GM18867 (cell line): ENCODE measurements around the gene AKIRIN2.

Experiments
- ATAC-seq: cut with Tn5 transposase; IDR thresholded peaks from one replicate; pipeline ENCODE4 v1.9.1; 2021; ENCODE audit warnings: mild to moderate bottlenecking, moderate library complexity; ENCODE audit not compliant: unreplicated experiment

The AKIRIN2 gene

GRCh38 chr6:87656857-87657256 is 45.2 kb downstream of the AKIRIN2 start:
- peak; percentile 64 for ATAC-seq

GRCh38 chr6:87655824-87656223 is 46.2 kb downstream of the AKIRIN2 start:
- ATAC-seq = no peak

GRCh38 chr6:87654875-87655454 is 47.1 kb downstream of the AKIRIN2 start:
- ATAC-seq = no peak

GRCh38 chr6:87654122-87654521 is 47.9 kb downstream of the AKIRIN2 start:
- no peak for ATAC-seq

DNA sequence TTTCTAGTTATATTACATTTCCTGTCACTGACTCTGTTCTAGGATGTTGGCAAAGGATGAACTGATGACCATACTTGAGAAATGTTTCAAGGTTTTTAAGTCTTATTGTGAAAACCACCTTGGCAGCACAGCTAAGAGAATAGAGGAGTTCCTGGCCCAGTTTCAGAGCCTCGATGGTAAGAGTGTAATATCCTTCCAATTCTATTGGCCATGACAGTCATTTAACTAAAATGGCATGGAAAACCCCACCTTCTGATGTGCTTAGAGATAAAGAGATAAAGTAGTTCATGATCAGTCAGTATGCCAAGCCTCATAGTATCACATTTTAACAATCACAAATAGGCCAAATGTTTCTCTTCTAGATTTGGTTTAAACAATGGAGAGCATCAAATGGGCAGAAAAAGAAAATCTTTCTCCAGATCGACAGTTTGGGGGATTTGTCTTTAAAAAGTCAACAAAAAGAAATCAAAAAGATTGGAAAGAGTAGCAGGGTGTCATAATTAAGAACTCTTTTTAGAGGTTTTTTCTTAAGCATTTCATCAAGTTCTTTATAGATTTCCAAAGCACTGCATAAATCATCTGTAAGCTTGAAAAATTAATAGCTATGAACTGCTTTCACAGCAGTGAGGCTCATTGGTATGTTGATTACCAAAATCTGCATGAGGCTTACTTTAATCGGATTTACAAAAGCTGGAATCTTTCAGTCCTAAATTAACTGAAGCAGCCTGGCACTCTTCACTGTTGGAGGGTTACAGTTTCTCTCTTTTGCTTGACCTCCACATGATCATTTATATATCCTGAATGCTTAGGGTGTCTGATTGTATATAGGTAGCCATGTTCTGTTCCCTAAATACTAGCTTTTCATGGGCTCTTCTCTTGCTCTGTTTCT is 48.7 kb downstream of the AKIRIN2 start:
- no peak for ATAC-seq

GRCh38 chr6:87645080-87645479 is 57.0 kb downstream of the AKIRIN2 start:
- no peak for ATAC-seq

GRCh38 chr6:87641065-87641692 is 60.9 kb downstream of the AKIRIN2 start:
- ATAC-seq = no peak

GRCh38 chr6:87639373-87639772 is 62.7 kb downstream of the AKIRIN2 start:
- ATAC-seq = no peak

DNA sequence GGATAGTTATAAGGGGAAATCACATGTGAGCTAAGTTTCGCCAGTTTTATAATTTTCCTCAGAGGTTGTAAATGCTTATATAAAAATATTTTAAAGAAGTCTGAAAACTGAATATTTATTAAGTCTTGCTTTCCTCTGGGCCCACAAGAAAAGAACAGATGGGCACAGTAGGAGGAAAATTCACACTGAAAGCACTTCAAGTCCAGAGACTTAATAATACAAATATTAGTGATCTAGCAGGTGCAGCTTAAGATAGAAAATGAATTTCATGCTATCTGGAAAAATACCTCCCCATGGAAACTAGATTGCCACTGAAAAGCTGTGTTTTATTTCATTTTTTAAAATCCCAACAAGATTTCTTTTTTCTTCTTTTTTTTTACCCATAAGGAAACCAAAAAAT is 64.9 kb downstream of the AKIRIN2 start:
- ATAC-seq = no peak

DNA sequence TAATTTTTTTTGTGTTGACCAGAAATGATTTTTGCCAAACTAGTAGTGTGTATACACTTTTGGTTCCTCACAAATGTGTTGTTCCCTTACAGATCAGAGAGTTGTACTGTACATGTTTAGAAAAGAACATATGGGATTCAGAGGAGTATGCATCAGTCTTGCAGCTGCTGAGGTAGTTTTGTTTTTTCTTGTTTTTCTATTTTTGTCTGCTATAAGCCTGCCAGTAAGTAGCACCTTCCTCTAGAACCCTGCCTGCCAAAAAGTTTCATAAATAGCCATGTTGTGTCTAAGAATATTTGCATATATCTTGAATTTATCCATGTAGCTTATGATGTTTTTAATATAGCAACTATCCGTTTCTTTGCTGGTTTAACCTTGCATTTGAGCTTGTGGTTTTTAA is 65.7 kb downstream of the AKIRIN2 start:
- no peak for ATAC-seq

DNA sequence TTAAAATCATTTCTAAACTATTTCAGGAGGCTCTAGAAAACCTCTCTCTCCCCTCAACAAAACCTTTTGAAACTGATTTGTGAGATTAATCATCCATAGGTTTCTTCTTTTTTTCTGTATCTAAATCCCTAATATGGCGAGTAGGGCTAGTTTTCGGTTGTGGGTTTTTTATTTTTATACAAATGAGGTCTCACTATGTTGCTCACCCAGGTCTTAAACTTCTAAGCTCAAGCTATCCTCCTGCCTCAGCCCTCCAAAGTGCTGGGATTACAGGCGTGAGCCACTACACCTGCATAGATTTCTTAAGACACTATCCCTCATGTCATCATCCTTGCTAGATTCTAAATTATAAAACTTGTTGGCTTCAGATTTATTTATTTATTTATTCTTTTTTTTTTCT is 68.2 kb downstream of the AKIRIN2 start:
- no peak for ATAC-seq

GRCh38 chr6:87630746-87631145 is 71.3 kb downstream of the AKIRIN2 start:
- ATAC-seq = no peak

DNA sequence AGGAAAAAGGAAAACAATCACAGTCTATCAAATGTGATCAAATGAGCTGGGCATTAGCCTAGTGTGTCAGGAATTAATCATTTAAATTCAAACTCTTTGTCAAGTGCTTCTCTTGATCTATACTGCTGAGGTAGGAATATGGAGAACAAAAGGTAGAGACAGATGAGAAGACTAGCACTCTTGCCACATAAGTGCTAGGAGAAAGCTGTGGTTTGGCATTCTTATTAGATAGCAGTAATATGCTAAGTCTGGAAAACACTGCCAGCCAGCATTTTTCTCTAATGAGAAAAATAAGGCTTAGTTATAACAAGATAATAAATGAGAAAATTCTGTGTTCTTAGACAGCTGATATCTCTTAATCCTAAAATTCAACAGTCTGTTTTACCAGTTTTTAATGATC is 73.2 kb downstream of the AKIRIN2 start:
- ATAC-seq = no peak

DNA sequence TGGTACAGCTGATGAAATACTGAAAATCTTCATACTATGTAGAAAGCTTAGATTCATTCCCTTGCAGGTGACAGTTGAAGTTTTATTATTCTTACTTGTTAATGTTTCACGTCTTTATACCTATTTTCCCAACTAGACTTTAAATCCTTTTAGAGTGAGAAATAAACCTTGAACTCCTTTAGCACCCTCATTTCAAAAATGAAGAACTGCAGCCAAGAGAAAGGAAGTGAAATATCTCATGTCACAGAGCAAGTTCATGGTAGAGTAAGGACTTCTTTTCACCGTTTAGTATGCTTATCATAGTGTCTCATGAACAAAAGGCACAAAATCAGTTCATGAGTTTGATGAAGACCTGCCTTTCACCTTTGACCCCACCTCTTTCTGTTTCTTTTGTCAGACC is 73.6 kb downstream of the AKIRIN2 start:
- ATAC-seq = no peak
